ENCODE data around the gene SPACA4.
A peak's percentile ranks its signal among the peaks of the same experiment; 100 is the strongest.

The SPACA4 gene

GRCh38 chr19:48614436-48615230 is 8.1 kb downstream of the SPACA4 start, which contains the start of gene FAM83E:
Gene FAM83E, minus strand, starts transcription at chr19:48615076. Its CDS starts 1,704 bp downstream, at chr19:48613372.
- TF ChIP-seq POLR2A (IDR thresholded peaks at IDR 0.05; ENCODE audit: low read depth, low read length) (peak; percentile 73; the same call in 1 of the 2 replicates), POLR2AphosphoS5 (IDR thresholded peaks at IDR 0.05; ENCODE audit: low read depth, low read length) (peak; percentile 76; the same call in 1 of the 2 replicates), TAF1 (IDR thresholded peaks at IDR 0.05; ENCODE audit: borderline replicate concordance, low read depth, low read length) (no peak)
- FAIRE-seq (no peak), DNase-seq (ENCODE audit: insufficient read length) (no peak)

- FAIRE-seq (no peak), DNase-seq (ENCODE audit: insufficient read length) (no peak)
- no peak for TF ChIP-seq TAF1 (IDR thresholded peaks at IDR 0.05; ENCODE audit: borderline replicate concordance, low read depth, low read length)
- no peak for TF ChIP-seq POLR2AphosphoS5 (IDR thresholded peaks at IDR 0.05; ENCODE audit: low read depth, low read length)
- TF ChIP-seq POLR2A (IDR thresholded peaks at IDR 0.05; ENCODE audit: low read depth, low read length) = no peak
Measured at GRCh38 chr19:48615231-48616040, 8.9 kb downstream of the SPACA4 start.

GRCh38 chr19:48616041-48616436 is 9.5 kb downstream of the SPACA4 start:
- no peak for DNase-seq (ENCODE audit: insufficient read length)
- FAIRE-seq = no peak
- TF ChIP-seq POLR2A (IDR thresholded peaks at IDR 0.05; ENCODE audit: low read depth, low read length) (no peak), POLR2AphosphoS5 (IDR thresholded peaks at IDR 0.05; ENCODE audit: low read depth, low read length) (no peak; the same call in 1 of the 2 replicates), TAF1 (IDR thresholded peaks at IDR 0.05; ENCODE audit: borderline replicate concordance, low read depth, low read length) (no peak)

GRCh38 chr19:48616491-48617056 is 10.0 kb downstream of the SPACA4 start:
- no peak for FAIRE-seq

GRCh38 chr19:48617146-48617937 is 10.8 kb downstream of the SPACA4 start:
- FAIRE-seq = no peak
- DNase-seq (ENCODE audit: insufficient read length) = no peak
- TF ChIP-seq POLR2A (IDR thresholded peaks at IDR 0.05; ENCODE audit: low read depth, low read length) = no peak
- no peak for TF ChIP-seq POLR2AphosphoS5 (IDR thresholded peaks at IDR 0.05; ENCODE audit: low read depth, low read length)
- TF ChIP-seq TAF1 (IDR thresholded peaks at IDR 0.05; ENCODE audit: borderline replicate concordance, low read depth, low read length) = no peak

More at GRCh38 chr19:48616491-48617056, 10.0 kb downstream of the SPACA4 start:
- no peak for DNase-seq (ENCODE audit: insufficient read length)
- TF ChIP-seq TAF1 (IDR thresholded peaks at IDR 0.05; ENCODE audit: borderline replicate concordance, low read depth, low read length) = no peak
- TF ChIP-seq POLR2A (IDR thresholded peaks at IDR 0.05; ENCODE audit: low read depth, low read length) = no peak
- TF ChIP-seq POLR2AphosphoS5 (IDR thresholded peaks at IDR 0.05; ENCODE audit: low read depth, low read length) = no peak; the same call in 1 of the 2 replicates

GRCh38 chr19:48618278-48618915 is 11.9 kb downstream of the SPACA4 start:
- TF ChIP-seq POLR2A (IDR thresholded peaks at IDR 0.05; ENCODE audit: low read depth, low read length) = no peak
- TF ChIP-seq POLR2AphosphoS5 (IDR thresholded peaks at IDR 0.05; ENCODE audit: low read depth, low read length) = peak; percentile 31; the same call in 1 of the 2 replicates
- DNase-seq (ENCODE audit: insufficient read length) (no peak), FAIRE-seq (no peak)

GRCh38 chr19:48618916-48619691 is 12.6 kb downstream of the SPACA4 start, which contains the start of the genes RPL18 and SPHK2:
Gene RPL18, minus strand, starts transcription at chr19:48619178. Its CDS starts 35 bp downstream, at chr19:48619143.
Gene SPHK2, plus strand, starts transcription at chr19:48619506. Its CDS starts 1,009 bp downstream, at chr19:48620515.
- FAIRE-seq = peak; percentile 98
- DNase-seq (ENCODE audit: insufficient read length) = peak; percentile 97
- TF ChIP-seq TAF1 (IDR thresholded peaks at IDR 0.05; ENCODE audit: borderline replicate concordance, low read depth, low read length) (peak; percentile 98), POLR2A (IDR thresholded peaks at IDR 0.05; ENCODE audit: low read depth, low read length) (peak; percentile 97), POLR2AphosphoS5 (IDR thresholded peaks at IDR 0.05; ENCODE audit: low read depth, low read length) (peak; percentile 97)

- TF ChIP-seq POLR2A (IDR thresholded peaks at IDR 0.05; ENCODE audit: low read depth, low read length) = no peak
- no peak for TF ChIP-seq TAF1 (IDR thresholded peaks at IDR 0.05; ENCODE audit: borderline replicate concordance, low read depth, low read length)
- no peak for DNase-seq (ENCODE audit: insufficient read length)
- no peak for FAIRE-seq
Measured at GRCh38 chr19:48619692-48620585, 13.4 kb downstream of the SPACA4 start.

Data from GM12892 (cell line).